Keratinocyte (primary cell): ENCODE results near the gene FIZ1. TPM values are rescaled to one million over a fixed set of nuclear protein-coding genes. Genes with fewer than 3 reads are reported as not detected.

ENCODE experiments used
- DNase-seq: peaks from one replicate; pipeline ENCODE4 v3.0.0-alpha.2; 2011; ENCODE audit warnings: low read depth, missing footprints, low spot score
- FAIRE-seq: peaks from 2 replicates; lab custom pipeline; 2011; peaks lifted over from hg19 to GRCh38; lab: Jason Lieb, UNC
- H2AFZ ChIP-seq: 2 replicates; pipeline ENCODE4 v1.6.0; 2012; ENCODE audit warnings: low read length, control low read depth, inconsistent platforms; ENCODE audit not compliant: control insufficient read depth
- H3K27ac ChIP-seq: 2 replicates; pipeline ENCODE4 v1.5.1; 2011; ENCODE audit warnings: low read length; ENCODE audit not compliant: control insufficient read depth, insufficient read depth
- H3K27me3 ChIP-seq: 3 replicates; pipeline ENCODE4 v1.6.0; 2011; ENCODE audit warnings: low read length; ENCODE audit not compliant: control insufficient read depth, insufficient read depth; ENCODE audit errors: extremely low read depth
- H3K36me3 ChIP-seq, 2 experiments: 2 replicates in 1 of 2; 3 replicates in 1 of 2; pipeline ENCODE4 v1.5.1; 2011; ENCODE audit warnings: low read length in 2 of 2, mild to moderate bottlenecking in 1 of 2; ENCODE audit not compliant: control insufficient read depth in 2 of 2, insufficient read depth in 2 of 2; ENCODE audit errors: extremely low read depth in 1 of 2
- H3K4me1 ChIP-seq: 3 replicates; pipeline ENCODE4 v1.5.1; 2011; ENCODE audit warnings: low read length; ENCODE audit not compliant: control insufficient read depth, insufficient read depth; ENCODE audit errors: extremely low read depth
- H3K4me2 ChIP-seq: 3 replicates; pipeline ENCODE4 v1.6.0; 2011; ENCODE audit warnings: low read depth, low read length; ENCODE audit not compliant: control insufficient read depth, insufficient read depth; ENCODE audit errors: extremely low read depth
- H3K4me3 ChIP-seq, 3 experiments: fragments of 200-600 bp in 1 of 3; sonication (generic) in 1 of 3; 2 replicates in 2 of 3; 3 replicates in 1 of 3; pipeline ENCODE4 v1.5.1; 2011 to 2016; ENCODE audit warnings: low read length in 3 of 3, mild to moderate bottlenecking in 3 of 3, control low read depth in 2 of 3, inconsistent platforms in 1 of 3, low read depth in 1 of 3, mixed read lengths in 1 of 3, mixed run types in 1 of 3, moderate library complexity in 1 of 3; ENCODE audit not compliant: control insufficient read depth in 2 of 3, insufficient read depth in 2 of 3; ENCODE audit errors: extremely low read depth in 1 of 3
- H3K79me2 ChIP-seq: 2 replicates; pipeline ENCODE4 v1.6.0; 2012; ENCODE audit warnings: low read length; ENCODE audit not compliant: control insufficient read depth, insufficient read depth
- H3K9ac ChIP-seq: 3 replicates; pipeline ENCODE4 v1.6.0; 2011; ENCODE audit warnings: low read length; ENCODE audit not compliant: control insufficient read depth, insufficient read depth; ENCODE audit errors: extremely low read depth
- H3K9me1 ChIP-seq: 3 replicates; pipeline ENCODE4 v1.6.0; 2011; ENCODE audit warnings: low read length; ENCODE audit not compliant: control insufficient read depth, insufficient read depth; ENCODE audit errors: extremely low read depth
- H3K9me3 ChIP-seq: 2 replicates; pipeline ENCODE4 v1.5.1; 2012; ENCODE audit warnings: low read depth, low read length; ENCODE audit not compliant: control insufficient read depth
- H4K20me1 ChIP-seq: 3 replicates; pipeline ENCODE4 v1.6.0; 2011; ENCODE audit warnings: low read length; ENCODE audit not compliant: control insufficient read depth, insufficient read depth; ENCODE audit errors: extremely low read depth
- CTCF ChIP-seq, 3 experiments: IDR thresholded peaks in 1 of 3; conservative IDR thresholded peaks in 1 of 3; optimal IDR thresholded peaks in 1 of 3; 2 replicates in 2 of 3; 3 replicates in 1 of 3; pipeline versions ENCODE3 to v1.5.1; 2011; ENCODE audit warnings: low read length in 3 of 3, mild to moderate bottlenecking in 3 of 3, moderate library complexity in 2 of 3, control low read depth in 1 of 3, inconsistent platforms in 1 of 3; ENCODE audit not compliant: insufficient read depth in 2 of 3; ENCODE audit errors: extremely low read depth in 1 of 3
- EZH2 ChIP-seq: IDR thresholded peaks from one replicate; pipeline ENCODE4 v1.6.1; 2012; ENCODE audit warnings: inconsistent platforms, mild to moderate bottlenecking, low read length, moderate library complexity
- dilution Hi-C: fragments of 300-500 bp; cut with MboI; formaldehyde crosslinking; loops from one replicate; pipeline ENCODE4 v1.7.0; 2020; ENCODE audit warnings: low sequenced_read_pairs; ENCODE audit not compliant: extremely low pct_ligation_motif_present
- polyA plus RNA-seq, 5 experiments: library from polyadenylated mRNA; depleted of rRNA in 3 of 5; stranded (reverse) in 3 of 5; stranded (forward) in 1 of 5; unstranded in 1 of 5; fragments of >200 nt; gene quantifications; 1 replicate in 1 of 5; 2 replicates in 3 of 5; 3 replicates in 1 of 5; pipeline versions ENCODE4 v1.2.1 to v1.2.3, GENCODE V29; 2011 to 2012; ENCODE audit warnings: missing spikeins in 2 of 5, low read depth in 1 of 5, low replicate concordance in 1 of 5

The FIZ1 gene
- polyA plus RNA-seq, 1 donor (not counting 4 experiments of a cell fraction or from before 2014, with no cell fraction given), result 2.7 TPM

GRCh38 chr19:55644191-55644833, 45.0 kb upstream of the FIZ1 start:
- Histone ChIP-seq H3K27me3 (no peaks in the 10 kb centered on the region), H3K9ac (peak overlapping the region; percentile 88), H3K4me2 (peak overlapping the region; percentile 90), H3K27ac (peak overlapping the region; percentile 64), H3K9me3 (no peaks in the 10 kb centered on the region), H3K79me2 (peaks cover 34% of the 10 kb centered on the region), H2AFZ (no peak overlapping the region), H4K20me1 (no peaks in the 10 kb centered on the region), H3K9me1 (no peaks in the 10 kb centered on the region), H3K36me3 (peaks cover 8 to 14% of the 10 kb centered on the region in 2 experiments), H3K4me1 (peaks cover 41% of the 10 kb centered on the region), H3K4me3 (peak overlapping the region; percentile 74 to 92 (median 90))
- dilution Hi-C loops, result no loop called here
- DNase-seq (no peak), FAIRE-seq (no peak)
- TF ChIP-seq EZH2, result no peak
- no peak for TF ChIP-seq CTCF (optimal IDR thresholded peaks at IDR 0.05 in 1 of 3, IDR thresholded peaks at IDR 0.05 in 1 of 3, conservative IDR thresholded peaks at IDR 0.05 in 1 of 3; ENCODE audit: extremely low read depth in 1 of 3, insufficient read depth in 2 of 3, low read length in 3 of 3)

GRCh38 chr19:55643887-55644176, 44.5 kb upstream of the FIZ1 start:
- no peak for FAIRE-seq
- Histone ChIP-seq H3K79me2 (peaks cover 34% of the 10 kb centered on the region), H3K4me3 (peak overlapping the region; percentile 74 to 92 (median 90)), H3K9me1 (no peaks in the 10 kb centered on the region), H3K4me1 (peaks cover 41% of the 10 kb centered on the region), H2AFZ (no peak overlapping the region), H3K9ac (peak overlapping the region; percentile 88), H3K4me2 (peak overlapping the region; percentile 90), H3K27ac (peak overlapping the region; percentile 64), H4K20me1 (no peaks in the 10 kb centered on the region), H3K27me3 (no peaks in the 10 kb centered on the region), H3K9me3 (no peaks in the 10 kb centered on the region), H3K36me3 (peaks cover 8 to 14% of the 10 kb centered on the region in 2 experiments)
- no peak for TF ChIP-seq CTCF (optimal IDR thresholded peaks at IDR 0.05 in 1 of 3, IDR thresholded peaks at IDR 0.05 in 1 of 3, conservative IDR thresholded peaks at IDR 0.05 in 1 of 3; ENCODE audit: extremely low read depth in 1 of 3, insufficient read depth in 2 of 3, low read length in 3 of 3)
- TF ChIP-seq EZH2, result no peak
- DNase-seq, result no peak
- dilution Hi-C loops, result no loop called here
